Trophoblast cell (in vitro differentiated cells and primary cell): ENCODE measurements around the gene DDAH2.

Source experiments
- DNase-seq, 2 donors: peaks; one replicate each; pipeline ENCODE4 v3.0.0-alpha.2; 2016
- H2AFZ ChIP-seq: 2 replicates; pipeline ENCODE4 v1.6.1; 2013; ENCODE audit warnings: low read length, moderate library complexity, mild to moderate bottlenecking; ENCODE audit not compliant: insufficient read depth, poor library complexity
- H2AK5ac ChIP-seq: 2 replicates; pipeline ENCODE4 v1.6.1; 2013; ENCODE audit warnings: mild to moderate bottlenecking, low read length
- H2BK120ac ChIP-seq: 2 replicates; pipeline ENCODE4 v1.6.1; 2013; ENCODE audit warnings: low read length, mild to moderate bottlenecking, moderate library complexity; ENCODE audit not compliant: insufficient read depth, poor library complexity
- H2BK12ac ChIP-seq: 2 replicates; pipeline ENCODE4 v1.6.1; 2013; ENCODE audit warnings: mild to moderate bottlenecking, low read length, moderate library complexity
- H2BK5ac ChIP-seq: 2 replicates; pipeline ENCODE4 v1.6.1; 2013; ENCODE audit warnings: low read length, low read depth, moderate library complexity, mild to moderate bottlenecking; ENCODE audit not compliant: poor library complexity
- H3K14ac ChIP-seq: 2 replicates; pipeline ENCODE4 v1.6.1; 2013; ENCODE audit warnings: mild to moderate bottlenecking, low read length
- H3K18ac ChIP-seq: 2 replicates; pipeline ENCODE4 v1.6.1; 2013; ENCODE audit warnings: mild to moderate bottlenecking, low read length
- H3K23ac ChIP-seq: 2 replicates; pipeline ENCODE4 v1.6.1; 2013; ENCODE audit warnings: low read length
- H3K27ac ChIP-seq: 2 replicates; pipeline ENCODE4 v1.5.1; 2013; ENCODE audit warnings: low read depth, mild to moderate bottlenecking, inconsistent platforms, low read length, moderate library complexity
- H3K27me3 ChIP-seq: 2 replicates; pipeline ENCODE4 v1.6.1; 2013; ENCODE audit warnings: inconsistent platforms, mild to moderate bottlenecking, low read length, moderate library complexity; ENCODE audit not compliant: insufficient read depth
- H3K36me3 ChIP-seq, 2 experiments: 1 replicate in 1 of 2; 2 replicates in 1 of 2; pipeline ENCODE4 v1.6.1; 2013; ENCODE audit warnings: low read length in 2 of 2, mild to moderate bottlenecking in 2 of 2, moderate library complexity in 1 of 2; ENCODE audit not compliant: insufficient read depth in 2 of 2, control insufficient read depth in 1 of 2
- H3K4ac ChIP-seq: 2 replicates; pipeline ENCODE4 v1.6.1; 2013; ENCODE audit warnings: low read depth, mild to moderate bottlenecking, low read length, moderate library complexity
- H3K4me1 ChIP-seq, 2 experiments: 1 replicate in 1 of 2; 2 replicates in 1 of 2; pipeline ENCODE4 v1.6.1; 2013; ENCODE audit warnings: low read length in 2 of 2, mild to moderate bottlenecking in 2 of 2, moderate library complexity in 1 of 2; ENCODE audit not compliant: insufficient read depth in 2 of 2, control insufficient read depth in 1 of 2
- H3K4me2 ChIP-seq: 2 replicates; pipeline ENCODE4 v1.6.1; 2013; ENCODE audit warnings: inconsistent platforms, mild to moderate bottlenecking, low read length, moderate library complexity
- H3K4me3 ChIP-seq: 2 replicates; pipeline ENCODE4 v1.5.1; 2013; ENCODE audit warnings: mild to moderate bottlenecking, low read depth, low read length, inconsistent platforms
- H3K79me1 ChIP-seq: one replicate; pipeline ENCODE4 v1.6.1; 2013; ENCODE audit warnings: low read length
- H3K79me2 ChIP-seq: 2 replicates; pipeline ENCODE4 v1.6.1; 2013; ENCODE audit warnings: low read length, mild to moderate bottlenecking; ENCODE audit not compliant: control insufficient read depth, insufficient read depth, poor library complexity
- H3K9ac ChIP-seq: 2 replicates; pipeline ENCODE4 v1.6.1; 2013; ENCODE audit warnings: mild to moderate bottlenecking, low read length
- H3K9me3 ChIP-seq: 2 replicates; pipeline ENCODE4 v1.6.1; 2013; ENCODE audit warnings: low read depth, mild to moderate bottlenecking, control low read depth, inconsistent platforms, low read length; ENCODE audit not compliant: insufficient read depth
- H4K12ac ChIP-seq: 2 replicates; pipeline ENCODE4 v1.6.1; 2013; ENCODE audit warnings: low read depth, mild to moderate bottlenecking, low read length, moderate library complexity
- H4K8ac ChIP-seq: 2 replicates; pipeline ENCODE4 v1.6.1; 2013; ENCODE audit warnings: low read depth, mild to moderate bottlenecking, low read length, moderate library complexity
- H4K91ac ChIP-seq: one replicate; pipeline ENCODE4 v1.6.1; 2013; ENCODE audit warnings: low read depth, mild to moderate bottlenecking, low read length, moderate library complexity
- WGBS: extraction: QIAGEN DNeasy Blood & Tissue Kit; methylation state at CpG from one replicate; pipeline ENCODE4 v1.1.7; 2013; ENCODE audit warnings: missing lambda C conversion rate; ENCODE audit not compliant: insufficient read length, insufficient coverage; ENCODE audit errors: extremely low coverage; 5-methylcytosine and 5-hydroxymethylcytosine counted together

Gene DDAH2

GRCh38 chr6:31765910-31766794, 37.1 kb upstream of the DDAH2 start:
- Histone ChIP-seq H3K79me2 (no peaks in the 10 kb centered on the region), H3K23ac (no peak overlapping the region), H4K12ac (no peak overlapping the region), H3K9ac (no peak overlapping the region), H2AK5ac (peak overlapping the region; percentile 1), H2BK120ac (no peak overlapping the region), H3K4ac (no peak overlapping the region), H3K36me3 (no peaks in the 10 kb centered on the region), H4K91ac (no peak overlapping the region), H2BK12ac (no peak overlapping the region), H3K9me3 (no peaks in the 10 kb centered on the region), H2BK5ac (no peak overlapping the region), H2AFZ (no peak overlapping the region), H3K18ac (no peak overlapping the region), H3K79me1 (peaks cover 4% of the 10 kb centered on the region), H3K4me1 (peaks cover 11 to 21% of the 10 kb centered on the region in 2 experiments), H4K8ac (no peak overlapping the region), H3K27ac (no peak overlapping the region), H3K4me2 (peak overlapping the region; percentile 55), H3K27me3 (no peaks in the 10 kb centered on the region), H3K14ac (no peak overlapping the region), H3K4me3 (no peak overlapping the region)
- DNase-seq: peak in 1 of 2 donors; percentile 57
- WGBS: no CpG with 5 or more reads among the region's 42 CpGs

DNA sequence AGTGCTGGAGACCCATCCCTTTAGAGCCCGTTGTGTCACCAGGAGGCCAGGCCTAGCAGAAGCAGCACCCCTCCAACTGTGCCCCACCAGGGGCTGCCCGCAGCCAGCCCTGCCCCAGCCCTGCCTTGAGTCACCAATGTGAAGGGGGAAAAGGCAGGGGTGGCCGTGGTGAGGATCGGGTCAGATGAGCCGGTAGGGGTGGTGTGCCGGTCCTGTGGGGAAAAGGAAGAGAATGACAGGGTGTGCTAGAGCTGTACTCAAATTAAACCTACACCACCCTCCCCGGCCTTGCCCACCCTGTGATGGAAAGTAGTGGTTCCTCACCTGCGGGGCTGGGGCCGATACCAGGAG, 36.4 kb upstream of the DDAH2 start:
- H3K4me1 ChIP-seq: peaks cover 11 to 21% of the 10 kb centered on the region in 2 experiments
- H3K27ac ChIP-seq: no peak overlapping the region
- peaks cover 4% of the 10 kb centered on the region for H3K79me1 ChIP-seq
- H3K9ac ChIP-seq: no peak overlapping the region
- no peaks in the 10 kb centered on the region for H3K36me3 ChIP-seq
- no CpG with 5 or more reads among the region's 9 CpGs for WGBS
- no peak for DNase-seq
- H2BK12ac ChIP-seq: no peak overlapping the region
- H4K12ac ChIP-seq: no peak overlapping the region
- no peak overlapping the region for H3K18ac ChIP-seq
- H3K79me2 ChIP-seq: no peaks in the 10 kb centered on the region
- H3K14ac ChIP-seq: no peak overlapping the region
- H4K8ac ChIP-seq: no peak overlapping the region
- no peak overlapping the region for H3K23ac ChIP-seq
- H3K4me2 ChIP-seq: no peak overlapping the region
- H2BK5ac ChIP-seq: no peak overlapping the region
- H3K4me3 ChIP-seq: no peak overlapping the region
- no peak overlapping the region for H2AFZ ChIP-seq
- H2AK5ac ChIP-seq: no peak overlapping the region
- H4K91ac ChIP-seq: no peak overlapping the region
- H3K9me3 ChIP-seq: no peaks in the 10 kb centered on the region
- no peak overlapping the region for H2BK120ac ChIP-seq
- no peaks in the 10 kb centered on the region for H3K27me3 ChIP-seq
- H3K4ac ChIP-seq: no peak overlapping the region

- Histone ChIP-seq H3K4me3 (no peak overlapping the region), H4K91ac (no peak overlapping the region), H3K79me2 (no peaks in the 10 kb centered on the region), H3K23ac (no peak overlapping the region), H3K27me3 (no peaks in the 10 kb centered on the region), H3K4ac (no peak overlapping the region), H3K9me3 (peaks cover 2% of the 10 kb centered on the region), H3K36me3 (peaks cover 0 to 3% of the 10 kb centered on the region in 2 experiments), H2BK5ac (no peak overlapping the region), H3K18ac (no peak overlapping the region), H2AK5ac (no peak overlapping the region), H2BK120ac (no peak overlapping the region), H3K27ac (no peak overlapping the region), H3K4me2 (no peak overlapping the region), H4K12ac (no peak overlapping the region), H4K8ac (no peak overlapping the region), H2BK12ac (no peak overlapping the region), H3K14ac (no peak overlapping the region), H3K4me1 (peaks cover 13 to 21% of the 10 kb centered on the region in 2 experiments), H2AFZ (no peak overlapping the region), H3K79me1 (peaks cover 4% of the 10 kb centered on the region), H3K9ac (no peak overlapping the region)
- no peak for DNase-seq
- no CpG with 5 or more reads among the region's 4 CpGs for WGBS
Measured at GRCh38 chr6:31764198-31764597, 35.1 kb upstream of the DDAH2 start.

DNA sequence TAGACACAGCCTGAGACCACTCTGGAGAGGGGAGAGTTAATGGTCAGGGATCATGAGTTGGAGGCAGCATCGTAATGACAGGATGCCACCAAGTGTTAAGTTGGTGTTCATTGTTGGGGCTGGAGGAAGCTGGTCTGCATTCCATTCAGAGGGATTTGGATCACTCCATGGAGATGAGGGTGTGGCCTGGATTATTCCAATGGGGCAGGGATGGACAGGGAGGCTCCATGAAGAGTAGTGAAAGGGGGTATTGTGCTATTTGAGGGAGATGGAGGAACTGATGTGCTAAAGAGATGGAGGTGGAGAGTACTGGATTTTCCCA, 34.5 kb upstream of the DDAH2 start:
- peaks cover 0 to 3% of the 10 kb centered on the region in 2 experiments for H3K36me3 ChIP-seq
- H2BK120ac ChIP-seq: no peak overlapping the region
- peaks cover 13 to 21% of the 10 kb centered on the region in 2 experiments for H3K4me1 ChIP-seq
- H3K27ac ChIP-seq: no peak overlapping the region
- H2BK12ac ChIP-seq: no peak overlapping the region
- H3K23ac ChIP-seq: no peak overlapping the region
- no peak for DNase-seq
- H4K8ac ChIP-seq: no peak overlapping the region
- no peak overlapping the region for H2AFZ ChIP-seq
- H3K14ac ChIP-seq: no peak overlapping the region
- H3K79me1 ChIP-seq: peaks cover 4% of the 10 kb centered on the region
- no peak overlapping the region for H3K4ac ChIP-seq
- H2BK5ac ChIP-seq: no peak overlapping the region
- no peak overlapping the region for H3K9ac ChIP-seq
- peaks cover 2% of the 10 kb centered on the region for H3K9me3 ChIP-seq
- no peaks in the 10 kb centered on the region for H3K79me2 ChIP-seq
- no peak overlapping the region for H4K91ac ChIP-seq
- H3K4me3 ChIP-seq: no peak overlapping the region
- WGBS: no CpG with 5 or more reads among the region's 1 CpG
- peak overlapping the region; percentile 36 for H2AK5ac ChIP-seq
- no peak overlapping the region for H4K12ac ChIP-seq
- no peaks in the 10 kb centered on the region for H3K27me3 ChIP-seq
- no peak overlapping the region for H3K4me2 ChIP-seq
- H3K18ac ChIP-seq: no peak overlapping the region
